Jurkat, Clone E6-1 (cell line): ENCODE measurements around the gene PMVK.

Experiments used
- DNase-seq: peaks from one replicate; pipeline ENCODE4 v3.0.0-alpha.2; 2011; ENCODE audit warnings: low read depth, low spot score
- H3K4me3 ChIP-seq: 2 replicates; pipeline ENCODE4 v1.5.1; 2011; ENCODE audit warnings: mild to moderate bottlenecking, low read length, control low read depth, moderate library complexity

PMVK gene

GRCh38 chr1:154969246-154969645 is 32.7 kb upstream of the PMVK start:
- DNase-seq = no peak
- no peak overlapping the region for H3K4me3 ChIP-seq

- no peak overlapping the region for H3K4me3 ChIP-seq
- no peak for DNase-seq
These were observed 32.2 kb upstream of the PMVK start for GRCh38 chr1:154968731-154969130.

- DNase-seq = no peak
- H3K4me3 ChIP-seq = no peak overlapping the region
These were observed 30.9 kb upstream of the PMVK start for GRCh38 chr1:154967331-154967950.

- no peak overlapping the region for H3K4me3 ChIP-seq
- no peak for DNase-seq
These were observed 29.6 kb upstream of the PMVK start for GRCh38 chr1:154966111-154966510.

GRCh38 chr1:154964359-154964758 is 27.8 kb upstream of the PMVK start:
- no peak for DNase-seq
- H3K4me3 ChIP-seq = no peak overlapping the region

- no peak overlapping the region for H3K4me3 ChIP-seq
- no peak for DNase-seq
These were observed 27.1 kb upstream of the PMVK start for GRCh38 chr1:154963643-154964042.

GRCh38 chr1:154962795-154963330 is 26.3 kb upstream of the PMVK start:
- peak overlapping the region; percentile 62 for H3K4me3 ChIP-seq
- DNase-seq = no peak

GRCh38 chr1:154962156-154962749 is 25.7 kb upstream of the PMVK start:
- no peak for DNase-seq
- peak overlapping the region; percentile 62 for H3K4me3 ChIP-seq

GRCh38 chr1:154961207-154962155 is 25.0 kb upstream of the PMVK start, which contains the start of gene PYGO2:
TSS of gene PYGO2 (minus strand) at chr1:154961782. CDS start at chr1:154961576, 206 bp downstream.
- peak within 1 kb of the TSS; percentile 62 for H3K4me3 ChIP-seq
- DNase-seq = peak; percentile 72

GRCh38 chr1:154960446-154961136 is 24.1 kb upstream of the PMVK start:
- DNase-seq = no peak
- peak overlapping the region; percentile 62 for H3K4me3 ChIP-seq

- H3K4me3 ChIP-seq = no peak overlapping the region
- DNase-seq = no peak
These were observed 22.9 kb upstream of the PMVK start for GRCh38 chr1:154959426-154959780.

GRCh38 chr1:154958681-154959425 is 22.3 kb upstream of the PMVK start:
- H3K4me3 ChIP-seq = no peak overlapping the region
- no peak for DNase-seq

- H3K4me3 ChIP-seq = no peak overlapping the region
- no peak for DNase-seq
These were observed 21.5 kb upstream of the PMVK start for GRCh38 chr1:154958036-154958435.

GRCh38 chr1:154957091-154957657 is 20.7 kb upstream of the PMVK start:
- no peak overlapping the region for H3K4me3 ChIP-seq
- DNase-seq = no peak

GRCh38 chr1:154956544-154956941 is 20.0 kb upstream of the PMVK start:
- H3K4me3 ChIP-seq = peak overlapping the region; percentile 64
- no peak for DNase-seq

- DNase-seq = peak; percentile 94
- H3K4me3 ChIP-seq = peak within 1 kb of the TSS; percentile 64
These were observed 19.4 kb upstream of the PMVK start, which contains the start of gene PBXIP1 for GRCh38 chr1:154955718-154956543. TSS of gene PBXIP1 (minus strand) at chr1:154956099. CDS start at chr1:154953721, 2,378 bp downstream.

- H3K4me3 ChIP-seq = peak overlapping the region; percentile 64
- DNase-seq = peak; percentile 97
These were observed 18.7 kb upstream of the PMVK start for GRCh38 chr1:154955039-154955717.
